Measurements from ENCODE around the gene KLK10. TPM values are rescaled to one million over a fixed set of nuclear protein-coding genes. Genes with fewer than 3 reads are reported as not detected.

Gene KLK10
- total and polyA plus RNA-seq, 2 donors (not counting 1 experiment from before 2014, with no cell fraction given): 0.03 TPM; not detected in 1

DNA sequence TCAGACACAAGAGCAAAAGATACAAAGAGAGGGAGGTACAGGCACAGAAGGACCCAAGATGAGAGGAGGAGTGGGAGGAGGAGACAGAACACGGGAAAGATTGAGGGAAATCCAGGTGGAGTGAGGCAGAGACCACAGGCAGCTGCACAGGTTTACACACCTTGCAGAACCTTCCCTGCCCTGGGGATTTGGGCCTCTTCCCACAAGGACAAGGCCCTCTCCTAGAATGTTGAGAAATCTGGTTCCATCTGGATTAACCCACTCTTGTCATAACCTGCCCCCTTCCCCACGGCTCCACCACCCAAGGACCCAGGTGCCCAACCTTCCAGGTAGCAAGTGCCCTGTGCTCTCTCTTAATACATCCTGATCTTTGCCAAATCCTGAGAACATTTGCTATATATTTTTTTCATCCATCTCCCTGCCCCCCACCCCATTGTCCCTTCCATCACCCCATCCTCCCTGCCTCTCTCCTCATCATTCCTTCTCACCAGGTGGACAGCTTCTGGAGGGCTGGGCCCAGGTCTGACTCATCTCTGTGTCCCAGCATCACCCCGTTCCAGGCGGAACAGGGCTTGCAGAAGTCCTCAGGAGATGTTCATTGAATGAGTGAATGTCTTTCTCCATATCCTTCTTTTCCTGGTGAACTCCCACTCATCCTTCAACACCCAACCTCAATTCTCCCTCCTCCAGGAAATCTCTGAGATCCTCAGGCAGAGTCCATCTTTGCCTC lies 9.3 kb downstream of the KLK10 start:
- Histone ChIP-seq H3K9ac (ENCODE audit: insufficient read depth, low read length) (no peak overlapping the region), H3K36me3 (ENCODE audit: control insufficient read depth, insufficient read depth, low read length) (no peaks in the 10 kb centered on the region), H4K20me1 (ENCODE audit: control insufficient read depth, extremely low read depth, insufficient read depth, low read length) (no peaks in the 10 kb centered on the region), H3K4me1 (ENCODE audit: control insufficient read depth, extremely low read depth, insufficient read depth, low read length) (no peaks in the 10 kb centered on the region), H3K79me2 (ENCODE audit: control insufficient read depth, insufficient read depth, low read length) (no peaks in the 10 kb centered on the region), H2AFZ (ENCODE audit: low read length) (no peak overlapping the region), H3K27me3 (ENCODE audit: control insufficient read depth, insufficient read depth, low read length) (no peaks in the 10 kb centered on the region), H3K27ac (ENCODE audit: insufficient read depth, low read length) (no peak overlapping the region), H3K9me3 (ENCODE audit: control insufficient read depth, insufficient read depth, low read depth, low read length) (no peaks in the 10 kb centered on the region), H3K4me3 (replicated peaks in 1 of 4; ENCODE audit: control extremely low read depth in 1 of 4, insufficient read depth in 1 of 4, low read depth in 3 of 4, low read length in 4 of 4) (no peak overlapping the region), H3K4me2 (ENCODE audit: extremely low read depth, insufficient read depth, low read length) (no peak overlapping the region)
- no peak for DNase-seq (ENCODE audit: low read depth in 2 of 2)
- TF ChIP-seq EZH2 (IDR thresholded peaks at IDR 0.05; ENCODE audit: low read length, missing control alignments): no peak
- TF ChIP-seq, protein P1, sequence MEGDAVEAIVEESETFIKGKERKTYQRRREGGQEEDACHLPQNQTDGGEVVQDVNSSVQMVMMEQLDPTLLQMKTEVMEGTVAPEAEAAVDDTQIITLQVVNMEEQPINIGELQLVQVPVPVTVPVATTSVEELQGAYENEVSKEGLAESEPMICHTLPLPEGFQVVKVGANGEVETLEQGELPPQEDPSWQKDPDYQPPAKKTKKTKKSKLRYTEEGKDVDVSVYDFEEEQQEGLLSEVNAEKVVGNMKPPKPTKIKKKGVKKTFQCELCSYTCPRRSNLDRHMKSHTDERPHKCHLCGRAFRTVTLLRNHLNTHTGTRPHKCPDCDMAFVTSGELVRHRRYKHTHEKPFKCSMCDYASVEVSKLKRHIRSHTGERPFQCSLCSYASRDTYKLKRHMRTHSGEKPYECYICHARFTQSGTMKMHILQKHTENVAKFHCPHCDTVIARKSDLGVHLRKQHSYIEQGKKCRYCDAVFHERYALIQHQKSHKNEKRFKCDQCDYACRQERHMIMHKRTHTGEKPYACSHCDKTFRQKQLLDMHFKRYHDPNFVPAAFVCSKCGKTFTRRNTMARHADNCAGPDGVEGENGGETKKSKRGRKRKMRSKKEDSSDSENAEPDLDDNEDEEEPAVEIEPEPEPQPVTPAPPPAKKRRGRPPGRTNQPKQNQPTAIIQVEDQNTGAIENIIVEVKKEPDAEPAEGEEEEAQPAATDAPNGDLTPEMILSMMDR (conservative IDR thresholded peaks at IDR 0.05 in 1 of 2, IDR thresholded peaks at IDR 0.05 in 1 of 2; ENCODE audit: low read depth in 1 of 2, low read length in 2 of 2): no peak

DNA sequence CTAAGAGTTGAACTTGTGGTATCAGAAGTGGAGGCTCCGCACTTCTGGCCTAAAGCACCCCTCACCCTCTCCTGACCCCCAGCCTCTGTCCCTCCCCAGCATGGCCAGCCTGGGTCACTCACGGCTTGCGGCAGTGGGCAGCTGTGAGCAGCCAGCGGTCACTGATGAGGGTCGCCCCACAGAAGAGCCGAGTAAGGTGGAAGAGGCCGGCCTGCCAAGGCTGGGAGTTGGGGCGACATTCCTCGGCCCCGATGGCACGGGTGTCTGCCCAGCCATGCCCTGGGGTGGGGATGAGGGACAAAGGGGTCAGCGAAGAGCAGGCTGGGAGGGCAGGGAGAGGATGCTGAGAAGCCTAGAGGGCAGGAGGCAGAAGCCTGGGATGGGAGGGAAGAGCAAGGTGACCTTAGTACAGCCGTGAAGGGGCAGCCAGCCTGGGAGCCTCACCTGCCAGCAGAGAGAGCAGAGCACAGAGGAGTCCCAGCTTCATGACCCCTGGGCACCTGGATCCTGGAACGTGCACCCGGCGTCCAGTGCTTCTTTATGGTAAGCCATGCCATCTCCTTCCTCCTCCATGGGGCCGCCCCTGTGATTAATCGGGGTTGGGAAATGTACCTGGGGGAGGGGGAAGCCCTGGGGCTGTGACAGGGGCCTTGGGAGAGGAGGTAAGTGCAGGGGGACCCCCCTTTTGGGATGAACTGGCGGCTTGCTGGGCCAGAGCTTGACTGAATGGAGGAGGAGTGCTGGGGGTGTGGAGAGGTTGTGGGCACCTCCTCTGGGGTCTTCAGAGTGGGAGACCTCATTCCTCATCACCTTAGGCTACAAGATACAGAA lies 10.2 kb downstream of the KLK10 start:
- Histone ChIP-seq H3K4me2 (ENCODE audit: extremely low read depth, insufficient read depth, low read length) (no peak overlapping the region), H3K9me3 (ENCODE audit: control insufficient read depth, insufficient read depth, low read depth, low read length) (no peaks in the 10 kb centered on the region), H3K79me2 (ENCODE audit: control insufficient read depth, insufficient read depth, low read length) (no peaks in the 10 kb centered on the region), H3K4me1 (ENCODE audit: control insufficient read depth, extremely low read depth, insufficient read depth, low read length) (no peaks in the 10 kb centered on the region), H3K36me3 (ENCODE audit: control insufficient read depth, insufficient read depth, low read length) (no peaks in the 10 kb centered on the region), H2AFZ (ENCODE audit: low read length) (no peak overlapping the region), H4K20me1 (ENCODE audit: control insufficient read depth, extremely low read depth, insufficient read depth, low read length) (no peaks in the 10 kb centered on the region), H3K27me3 (ENCODE audit: control insufficient read depth, insufficient read depth, low read length) (no peaks in the 10 kb centered on the region), H3K4me3 (replicated peaks in 1 of 4; ENCODE audit: control extremely low read depth in 1 of 4, insufficient read depth in 1 of 4, low read depth in 3 of 4, low read length in 4 of 4) (no peak overlapping the region), H3K27ac (ENCODE audit: insufficient read depth, low read length) (no peak overlapping the region), H3K9ac (ENCODE audit: insufficient read depth, low read length) (no peak overlapping the region)
- TF ChIP-seq EZH2 (IDR thresholded peaks at IDR 0.05; ENCODE audit: low read length, missing control alignments): no peak
- TF ChIP-seq, protein P1 (conservative IDR thresholded peaks at IDR 0.05 in 1 of 2, IDR thresholded peaks at IDR 0.05 in 1 of 2; ENCODE audit: low read depth in 1 of 2, low read length in 2 of 2): no peak
- DNase-seq (ENCODE audit: low read depth in 2 of 2): no peak

DNA sequence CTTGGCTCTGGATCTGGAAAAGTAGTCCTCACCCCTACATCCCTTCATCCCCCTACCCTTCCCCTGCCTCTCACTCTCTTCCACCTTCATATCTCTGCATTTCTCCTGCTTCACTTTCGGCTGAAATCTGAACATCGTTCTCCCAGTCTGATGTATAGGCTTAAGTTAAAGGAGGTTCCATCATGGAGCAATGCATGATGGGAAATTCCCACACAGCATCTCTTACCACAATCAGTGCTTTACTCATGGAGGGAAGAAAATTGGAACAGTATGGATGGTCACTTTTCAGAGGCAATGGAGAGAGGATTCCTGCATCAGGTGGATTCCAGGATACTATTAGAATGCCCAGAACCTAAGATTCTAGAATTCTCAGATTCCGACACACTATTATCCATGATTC lies 12.0 kb downstream of the KLK10 start:
- no peak for TF ChIP-seq EZH2 (IDR thresholded peaks at IDR 0.05; ENCODE audit: low read length, missing control alignments)
- TF ChIP-seq, protein P1 (conservative IDR thresholded peaks at IDR 0.05 in 1 of 2, IDR thresholded peaks at IDR 0.05 in 1 of 2; ENCODE audit: low read depth in 1 of 2, low read length in 2 of 2): no peak
- Histone ChIP-seq H3K36me3 (ENCODE audit: control insufficient read depth, insufficient read depth, low read length) (no peaks in the 10 kb centered on the region), H3K4me2 (ENCODE audit: extremely low read depth, insufficient read depth, low read length) (no peak overlapping the region), H4K20me1 (ENCODE audit: control insufficient read depth, extremely low read depth, insufficient read depth, low read length) (no peaks in the 10 kb centered on the region), H3K9me3 (ENCODE audit: control insufficient read depth, insufficient read depth, low read depth, low read length) (no peaks in the 10 kb centered on the region), H3K27ac (ENCODE audit: insufficient read depth, low read length) (no peak overlapping the region), H3K27me3 (ENCODE audit: control insufficient read depth, insufficient read depth, low read length) (no peaks in the 10 kb centered on the region), H3K4me1 (ENCODE audit: control insufficient read depth, extremely low read depth, insufficient read depth, low read length) (no peaks in the 10 kb centered on the region), H3K9ac (ENCODE audit: insufficient read depth, low read length) (no peak overlapping the region), H2AFZ (ENCODE audit: low read length) (no peak overlapping the region), H3K79me2 (ENCODE audit: control insufficient read depth, insufficient read depth, low read length) (no peaks in the 10 kb centered on the region), H3K4me3 (replicated peaks in 1 of 4; ENCODE audit: control extremely low read depth in 1 of 4, insufficient read depth in 1 of 4, low read depth in 3 of 4, low read length in 4 of 4) (no peak overlapping the region)
- DNase-seq (ENCODE audit: low read depth in 2 of 2): no peak

All from fibroblast of lung (primary cell).